ENCODE data around the gene LRCH1.

The LRCH1 gene

DNA sequence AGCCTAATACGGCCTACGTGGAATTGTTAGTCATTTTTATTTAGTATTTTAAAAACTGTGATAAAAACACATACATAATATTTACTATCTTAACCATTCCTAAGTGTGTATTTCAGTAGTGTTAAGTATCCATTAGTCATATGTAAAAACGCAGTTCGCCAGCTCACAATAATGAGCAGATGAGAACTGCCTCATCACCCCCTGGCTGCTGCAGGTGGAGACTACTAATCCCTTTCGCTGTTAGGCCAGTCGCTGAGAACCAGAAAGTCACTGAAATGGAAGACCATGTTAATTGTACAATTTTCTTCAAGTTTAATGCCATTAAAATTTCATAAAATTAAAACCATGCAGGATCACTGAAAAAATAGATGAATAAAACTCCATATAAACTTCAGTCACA is 242.4 kb downstream of the LRCH1 start:
- DNase-seq (ENCODE audit: low read depth in 4 of 4, low spot score in 1 of 4), result no peak

- no peak for DNase-seq (ENCODE audit: low read depth in 4 of 4, low spot score in 1 of 4)
Measured at GRCh38 chr13:46796129-46796514, 243.2 kb downstream of the LRCH1 start.

DNA sequence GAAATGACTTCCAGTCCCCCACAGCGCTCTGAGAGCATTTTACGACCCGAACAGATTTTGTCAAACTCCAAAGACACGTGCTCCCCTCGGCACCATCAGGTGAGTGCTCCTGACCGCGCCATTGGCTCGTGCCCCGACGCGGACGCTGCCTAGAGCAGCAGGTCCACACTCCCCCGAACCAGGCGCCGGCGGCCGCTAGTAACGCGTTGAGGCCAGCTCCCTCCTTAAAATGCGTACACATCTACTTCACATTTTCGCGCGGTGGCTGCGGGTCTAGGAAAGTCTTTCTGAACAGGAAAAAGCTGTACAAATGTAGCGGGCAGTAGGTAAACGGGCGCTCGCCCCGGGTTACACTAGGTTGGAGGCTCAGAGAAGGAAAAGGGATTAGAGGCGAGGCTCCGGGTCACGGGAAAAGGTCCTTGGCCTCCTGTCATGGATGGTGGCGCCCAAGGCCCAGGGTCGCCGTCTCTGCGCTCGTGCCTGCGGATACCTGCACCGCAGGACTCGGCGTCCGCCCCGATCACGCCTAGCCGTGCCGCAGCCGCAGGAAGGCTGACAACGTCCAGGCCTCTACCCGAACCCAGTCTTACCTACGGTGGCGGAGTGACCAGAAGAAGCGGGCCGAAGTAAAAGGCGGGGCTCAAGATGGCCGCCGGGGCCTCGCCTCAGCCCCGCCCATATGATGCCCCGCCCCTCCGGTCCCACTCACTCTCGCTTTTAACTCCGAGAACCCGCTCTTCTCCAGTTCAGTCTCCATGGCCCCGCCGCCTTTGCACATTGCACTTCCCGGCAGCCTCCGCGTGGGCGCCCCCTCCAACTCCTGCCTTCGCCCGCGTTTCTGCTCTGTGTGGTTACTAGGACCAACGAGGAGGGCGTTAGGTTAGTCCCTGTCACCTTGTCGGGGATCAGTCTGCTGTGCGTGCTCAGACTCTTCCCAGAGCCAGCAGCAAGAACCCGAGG is 243.8 kb downstream of the LRCH1 start, which contains the start of gene ESD:
Gene ESD, minus strand, starts transcription at position 647 of the 960 bp plus-strand sequence. CDS start 5,748 bp downstream, outside the sequence.
- peak; percentile 76 to 93 (median 91) for DNase-seq (ENCODE audit: low read depth in 4 of 4, low spot score in 1 of 4)

DNA sequence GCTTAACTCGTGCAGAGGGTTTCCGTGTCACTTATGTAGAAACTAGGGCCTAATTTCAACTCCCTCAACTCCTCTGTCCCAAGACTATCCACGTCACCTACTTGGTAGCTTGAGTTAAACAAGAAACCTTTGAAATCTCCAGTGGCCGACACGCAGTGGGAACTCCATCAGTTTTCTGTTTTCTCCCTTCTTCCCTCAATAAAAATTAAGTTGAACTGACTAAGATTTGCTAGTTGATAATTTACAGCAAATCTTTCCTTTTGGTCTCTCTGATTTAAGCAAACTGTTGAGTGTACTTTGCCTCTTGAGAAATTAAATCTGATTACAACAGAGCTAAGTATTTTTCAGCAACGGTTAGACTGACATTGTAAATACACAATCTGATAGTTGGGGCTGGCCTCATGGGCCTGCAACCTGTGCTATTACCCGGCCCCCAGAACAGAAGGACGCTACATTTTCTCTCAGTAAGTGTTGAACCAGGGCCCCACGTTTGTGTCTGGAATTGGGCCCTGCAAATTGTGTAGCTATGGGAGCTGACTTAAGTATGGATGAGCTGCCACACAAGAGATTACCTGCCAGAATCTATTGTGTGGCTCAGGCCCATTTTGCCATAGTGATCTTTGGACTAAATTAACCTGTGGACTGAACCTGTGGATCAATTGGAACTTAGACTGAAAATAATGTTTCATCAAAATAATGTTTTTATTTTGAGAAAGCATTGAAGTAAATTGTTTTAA is 244.7 kb downstream of the LRCH1 start:
- no peak for DNase-seq (ENCODE audit: low read depth in 4 of 4, low spot score in 1 of 4)

DNA sequence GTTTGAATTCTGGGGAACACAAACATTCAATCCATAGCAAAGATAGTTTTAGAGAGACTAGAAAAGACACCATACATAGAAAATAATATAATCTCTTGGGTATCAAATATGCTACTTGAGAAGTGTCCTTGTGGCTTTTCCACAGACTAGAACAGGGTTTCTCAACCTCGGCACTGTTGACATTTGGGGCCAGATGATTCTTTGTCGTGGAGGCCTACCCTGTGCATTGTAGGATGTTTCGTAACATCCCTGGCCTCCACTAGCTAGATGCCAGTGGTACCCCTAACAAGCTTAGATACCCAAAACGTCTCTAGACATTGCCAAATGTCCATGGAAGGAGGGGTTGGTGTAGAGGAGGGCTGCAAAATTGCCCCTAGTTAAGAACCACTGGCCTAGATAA is 246.2 kb downstream of the LRCH1 start:
- DNase-seq (ENCODE audit: low read depth in 4 of 4, low spot score in 1 of 4), result no peak

- no peak for DNase-seq (ENCODE audit: low read depth in 4 of 4, low spot score in 1 of 4)
Measured at GRCh38 chr13:46801858-46802257, 248.9 kb downstream of the LRCH1 start.

Data from stimulated activated CD4-positive, alpha-beta T cell treated with anti-CD3 and anti-CD28 coated beads, Interleukin-1b, Interleukin-23, amount 100 ng/mL, for 24 hours (primary cell).